ENCODE data around the gene NPPC. TPM values are rescaled to one million over a fixed set of nuclear protein-coding genes. Genes with fewer than 3 reads are reported as not detected.
A peak's percentile ranks its signal among the peaks of the same experiment; 100 is the strongest.
"Not testable (repeated sequence)": the region's sequence is repeated elsewhere in the genome, so short reads cannot be mapped to it uniquely, and the experiment has no call there.

The NPPC gene
- polyA plus RNA-seq, 6 donors from 2014 or later = not detected

GRCh38 chr2:231923010-231923344 lies 3.2 kb downstream of the NPPC start:
- no peaks in the 10 kb centered on the region for H3K9me3 Mint-ChIP-seq

DNA sequence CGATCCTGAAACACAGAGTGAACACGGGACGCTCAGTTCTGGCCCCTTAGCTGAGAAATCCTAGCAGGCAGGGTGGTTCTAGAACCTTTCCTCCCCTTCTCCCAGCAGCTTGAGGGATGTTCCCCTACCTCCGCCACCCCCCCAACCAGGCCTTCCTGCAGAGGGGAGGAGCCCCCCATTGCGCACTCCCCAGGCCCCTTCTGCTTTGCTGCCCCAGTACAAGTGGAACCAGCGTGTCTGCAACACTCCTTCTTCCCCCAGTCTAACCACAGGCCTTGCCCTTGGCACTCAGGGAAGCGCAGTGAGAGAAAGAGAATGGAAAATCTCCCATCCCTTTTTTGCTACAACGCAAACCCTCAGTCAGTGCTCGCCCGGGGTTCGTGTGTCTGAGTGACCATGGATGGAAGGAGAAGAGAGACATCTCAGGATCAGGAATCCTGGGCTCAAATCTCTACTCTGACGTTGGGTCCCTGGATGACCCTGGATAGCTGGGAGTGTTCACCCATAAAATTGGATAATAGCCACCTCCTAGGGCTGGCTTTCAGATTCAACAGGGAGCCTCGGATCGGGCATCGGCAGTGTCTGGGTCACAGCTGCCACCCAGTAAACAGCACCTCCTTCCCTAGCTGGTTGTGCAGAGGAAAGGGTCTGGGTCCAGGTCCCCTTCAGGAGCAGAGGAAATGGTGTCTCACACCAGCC lies 3.7 kb downstream of the NPPC start:
- Mint-ChIP-seq H3K4me1 (peaks cover 9 to 19% (median 11%) of the 10 kb centered on the region in 3 donors), H3K4me3 (peak overlapping the region in 1 of 8 donors; percentile 18), H3K36me3 (no peaks in the 10 kb centered on the region), H3K27ac (peak overlapping the region in 1 of 6 donors; percentile 60), H3K27me3 (peaks cover 24 to 46% (median 33%) of the 10 kb centered on the region in 3 donors), H3K9me3 (no peaks in the 10 kb centered on the region)
- DNase-seq (no peak), ATAC-seq (ENCODE audit: low read depth in 2 of 2) (no peak)

More at GRCh38 chr2:231923010-231923344, 3.2 kb downstream of the NPPC start:
- Mint-ChIP-seq H3K27ac (no peak overlapping the region), H3K4me1 (peaks cover 9 to 21% (median 16%) of the 10 kb centered on the region in 3 donors), H3K36me3 (no peaks in the 10 kb centered on the region), H3K4me3 (no peak overlapping the region), H3K27me3 (peaks cover 24 to 51% (median 39%) of the 10 kb centered on the region in 3 donors)
- DNase-seq = no peak
- no peak for ATAC-seq (ENCODE audit: low read depth in 2 of 2)

- no peak for DNase-seq
- Mint-ChIP-seq H3K27ac (no peak overlapping the region), H3K4me3 (no peak overlapping the region), H3K27me3 (peaks cover 21 to 34% (median 22%) of the 10 kb centered on the region in 3 donors), H3K4me1 (peaks cover 0 to 8% (median 0%) of the 10 kb centered on the region in 3 donors), H3K36me3 (no peaks in the 10 kb centered on the region), H3K9me3 (no peaks in the 10 kb centered on the region)
- ATAC-seq (ENCODE audit: low read depth in 2 of 2) = no peak
Observed at GRCh38 chr2:231920795-231921194, 5.4 kb downstream of the NPPC start.

DNA sequence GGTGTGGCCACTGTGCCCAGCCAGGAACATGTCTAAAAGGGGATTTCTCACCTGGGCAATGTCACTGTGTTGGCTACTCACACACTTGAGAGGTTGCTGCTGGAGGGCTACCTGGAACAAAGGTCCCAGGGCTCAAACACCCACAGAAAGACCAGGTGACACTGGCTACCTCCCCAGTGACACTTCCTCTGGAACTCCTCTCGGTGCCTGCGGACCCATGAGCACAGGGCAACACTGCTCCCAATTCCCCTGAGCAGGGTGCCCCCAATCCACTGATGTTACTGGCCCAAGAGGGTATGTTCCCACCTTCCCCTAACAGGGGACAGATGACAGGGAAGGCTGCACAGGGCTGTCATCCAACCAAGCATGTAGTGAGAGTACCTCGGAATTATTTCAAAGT lies 5.8 kb downstream of the NPPC start:
- ATAC-seq (ENCODE audit: low read depth in 2 of 2) (no peak), DNase-seq (no peak)
- Mint-ChIP-seq H3K9me3 (no peaks in the 10 kb centered on the region), H3K27ac (no peak overlapping the region), H3K4me1 (peaks cover 0 to 8% (median 0%) of the 10 kb centered on the region in 3 donors), H3K4me3 (no peak overlapping the region), H3K27me3 (peaks cover 21 to 34% (median 22%) of the 10 kb centered on the region in 3 donors), H3K36me3 (no peaks in the 10 kb centered on the region)

DNA sequence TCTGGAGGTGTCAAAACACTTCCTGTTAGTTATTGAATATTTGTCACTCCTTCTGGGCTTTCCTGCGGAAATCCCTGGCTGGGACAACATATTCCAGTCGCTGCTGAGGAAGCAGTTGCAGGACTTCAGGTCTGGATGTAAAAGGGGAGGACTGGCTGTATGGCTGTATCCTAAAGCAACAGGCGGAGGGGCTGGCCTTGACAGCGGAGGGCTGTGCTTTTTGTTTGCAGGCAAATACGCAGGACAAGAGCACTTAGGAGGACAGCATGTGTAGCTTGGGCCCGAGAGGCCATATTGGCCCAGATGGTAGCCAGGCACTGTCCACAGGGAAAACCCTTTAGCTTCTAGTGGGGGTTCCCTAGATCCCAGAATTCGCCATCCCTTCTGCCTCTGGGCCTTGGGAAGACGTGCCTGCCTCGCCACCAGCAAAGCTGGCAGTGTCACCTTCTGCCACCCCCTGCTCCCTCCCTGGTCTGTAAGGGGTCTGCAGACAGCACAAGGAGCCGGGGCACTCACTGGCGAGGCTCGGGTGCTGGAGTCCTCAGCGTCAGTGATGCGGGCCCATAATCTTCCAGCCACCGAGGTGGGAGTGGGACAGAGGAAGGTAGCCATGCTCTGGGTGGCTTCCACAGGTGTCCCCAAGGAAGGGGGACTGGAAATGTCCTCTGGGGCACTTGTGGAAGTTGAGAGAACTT lies 6.7 kb downstream of the NPPC start:
- peaks cover 17 to 29% (median 19%) of the 10 kb centered on the region in 3 donors for H3K27me3 Mint-ChIP-seq
- H3K27ac Mint-ChIP-seq = peak overlapping the region in 1 of 6 donors; percentile 86
- ATAC-seq (ENCODE audit: low read depth in 2 of 2) = no peak
- H3K36me3 Mint-ChIP-seq = no peaks in the 10 kb centered on the region
- no peaks in the 10 kb centered on the region for H3K9me3 Mint-ChIP-seq
- no peak overlapping the region for H3K4me3 Mint-ChIP-seq
- no peak for DNase-seq
- peaks cover 0 to 3% (median 0%) of the 10 kb centered on the region in 3 donors for H3K4me1 Mint-ChIP-seq

GRCh38 chr2:231918501-231919330 lies 7.5 kb downstream of the NPPC start:
- Mint-ChIP-seq H3K4me1 (no peaks in the 10 kb centered on the region), H3K36me3 (no peaks in the 10 kb centered on the region), H3K27ac (no peak overlapping the region), H3K27me3 (peaks cover 17 to 21% (median 17%) of the 10 kb centered on the region in 3 donors), H3K9me3 (no peaks in the 10 kb centered on the region), H3K4me3 (no peak overlapping the region)
- DNase-seq (no peak), ATAC-seq (ENCODE audit: low read depth in 2 of 2) (no peak)

- ATAC-seq (ENCODE audit: low read depth in 2 of 2) = no peak
- no peaks in the 10 kb centered on the region for H3K4me1 Mint-ChIP-seq
Observed at GRCh38 chr2:231917280-231918066, 8.7 kb downstream of the NPPC start.

DNA sequence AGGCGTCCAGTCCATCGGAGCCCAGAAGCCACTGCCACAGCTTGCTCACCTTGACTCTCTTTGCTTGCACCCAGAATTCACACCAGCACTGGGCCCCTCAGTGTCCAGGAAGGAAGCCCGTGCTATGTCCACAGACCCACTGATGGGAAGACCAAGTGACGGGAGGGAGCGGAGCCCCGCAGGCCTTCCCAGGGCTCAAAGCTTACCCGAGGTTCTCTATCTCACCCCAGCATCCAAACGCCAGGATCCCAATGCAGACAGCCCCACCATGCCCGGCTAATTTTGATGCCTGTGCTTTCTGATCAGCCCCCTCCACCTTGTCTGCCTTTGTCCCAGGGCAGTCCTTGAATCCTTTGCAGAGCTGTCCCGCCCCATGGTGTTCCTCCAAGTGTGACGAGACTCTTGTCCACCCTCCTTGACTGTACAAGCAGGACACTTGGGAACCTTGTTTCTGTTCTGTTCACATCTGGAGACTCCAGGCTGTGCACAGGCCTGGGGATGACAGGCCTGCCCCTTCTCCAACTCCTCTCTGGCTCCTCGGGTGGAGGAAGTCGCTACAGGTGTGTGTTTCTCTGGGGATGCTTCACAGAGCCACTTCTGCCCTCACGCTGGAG lies 12.0 kb downstream of the NPPC start:
- Mint-ChIP-seq H3K27ac (peak overlapping the region in 1 of 6 donors; percentile 22), H3K9me3 (no peaks in the 10 kb centered on the region), H3K27me3 (peaks cover 8 to 11% (median 8%) of the 10 kb centered on the region in 3 donors), H3K4me3 (no peak overlapping the region), H3K36me3 (no peaks in the 10 kb centered on the region), H3K4me1 (peaks cover 4 to 16% (median 7%) of the 10 kb centered on the region in 3 donors)
- ATAC-seq (ENCODE audit: low read depth in 2 of 2) (no peak), DNase-seq (no peak)

More at GRCh38 chr2:231917280-231918066, 8.7 kb downstream of the NPPC start:
- Mint-ChIP-seq H3K36me3 (no peaks in the 10 kb centered on the region), H3K4me3 (peak overlapping the region in 1 of 8 donors; percentile 1), H3K27ac (peak overlapping the region in 1 of 6 donors; percentile 74), H3K9me3 (no peaks in the 10 kb centered on the region), H3K27me3 (peaks cover 10 to 13% (median 12%) of the 10 kb centered on the region in 3 donors)
- no peak for DNase-seq

DNA sequence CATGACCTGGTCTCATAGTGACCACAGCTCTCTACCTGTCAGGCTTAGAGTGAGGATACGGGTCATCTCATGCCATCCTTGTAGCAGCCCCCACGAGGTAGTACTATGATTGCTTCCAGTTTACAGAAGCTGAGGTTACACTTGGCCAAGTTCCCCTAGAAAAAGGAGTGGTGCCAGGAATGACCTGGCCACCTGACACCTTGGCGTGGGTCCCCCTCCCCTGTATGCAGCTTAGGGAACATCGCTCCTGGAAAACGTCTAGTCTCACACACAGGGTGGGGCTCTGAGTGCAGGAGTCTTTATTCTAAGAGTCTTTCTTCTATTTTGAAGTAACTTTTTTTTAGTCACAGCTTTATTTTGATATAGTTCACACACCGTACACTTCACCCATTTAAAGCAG lies 14.8 kb downstream of the NPPC start:
- Mint-ChIP-seq H3K4me3 (no peak overlapping the region), H3K36me3 (no peaks in the 10 kb centered on the region), H3K4me1 (peaks cover 4 to 16% (median 7%) of the 10 kb centered on the region in 3 donors), H3K9me3 (no peaks in the 10 kb centered on the region), H3K27me3 (peaks cover 0 to 8% (median 5%) of the 10 kb centered on the region in 3 donors), H3K27ac (no peak overlapping the region)
- DNase-seq = no peak
- ATAC-seq (ENCODE audit: low read depth in 2 of 2) = no peak

- Mint-ChIP-seq H3K27me3 (peaks cover 0 to 8% (median 5%) of the 10 kb centered on the region in 3 donors), H3K4me1 (peaks cover 4 to 16% (median 7%) of the 10 kb centered on the region in 3 donors), H3K4me3 (no peak overlapping the region), H3K27ac (no peak overlapping the region), H3K36me3 (no peaks in the 10 kb centered on the region), H3K9me3 (no peaks in the 10 kb centered on the region)
- ATAC-seq (ENCODE audit: low read depth in 2 of 2) (peak in 1 of 2 donors; percentile 47), DNase-seq (no peak)
Observed at GRCh38 chr2:231910771-231911170, 15.4 kb downstream of the NPPC start.

DNA sequence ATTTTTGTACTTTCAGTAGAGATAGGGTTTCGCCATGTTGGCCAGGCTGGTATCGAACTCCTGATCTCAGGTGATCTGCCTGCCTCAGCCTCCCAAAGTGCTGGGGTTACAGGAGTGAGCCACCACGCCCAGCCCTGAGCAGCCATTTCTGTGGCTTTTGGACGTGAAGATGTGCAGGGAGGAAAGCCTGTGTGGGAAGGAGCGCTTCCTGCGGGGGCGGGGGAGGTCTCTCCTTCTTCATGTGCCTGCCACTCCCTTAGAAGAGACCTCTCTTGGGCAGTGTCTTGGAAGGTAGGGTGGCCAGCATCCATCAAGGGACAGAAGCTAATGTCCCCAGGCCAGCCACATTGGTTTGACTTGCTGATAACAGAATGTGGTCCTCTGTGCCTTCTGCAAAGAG lies 16.0 kb downstream of the NPPC start:
- H3K4me1 Mint-ChIP-seq = peaks cover 4 to 16% (median 7%) of the 10 kb centered on the region in 3 donors
- DNase-seq; H3K9me3 Mint-ChIP-seq; H3K27me3 Mint-ChIP-seq; H3K36me3 Mint-ChIP-seq; ATAC-seq (ENCODE audit: low read depth in 2 of 2): not testable (repeated sequence)
- peak overlapping the region in 1 of 8 donors; percentile 25 for H3K4me3 Mint-ChIP-seq
- H3K27ac Mint-ChIP-seq = peak overlapping the region in 2 of 6 donors; percentile 70 to 75

DNA sequence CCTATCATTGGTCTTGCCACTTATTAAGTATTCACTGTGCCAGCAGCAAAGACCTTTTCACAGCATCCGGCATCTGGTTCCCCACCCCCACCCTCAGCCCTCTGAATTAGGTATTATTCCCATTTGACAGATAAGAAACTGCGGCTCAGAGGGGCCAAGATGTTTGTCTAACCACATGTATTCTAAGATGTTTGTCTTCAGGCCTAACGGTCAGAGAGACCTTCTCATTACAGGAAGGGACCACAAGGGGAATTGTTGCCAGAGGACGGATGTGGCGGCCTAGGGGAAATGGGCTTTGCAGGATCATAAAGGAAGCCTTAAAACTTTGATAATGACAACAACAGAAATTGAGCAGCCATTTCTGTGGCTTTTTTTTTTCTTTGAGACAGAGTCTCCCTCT lies 16.6 kb downstream of the NPPC start:
- DNase-seq = no peak
- Mint-ChIP-seq H3K9me3 (no peaks in the 10 kb centered on the region), H3K27me3 (peaks cover 0 to 7% (median 5%) of the 10 kb centered on the region in 3 donors), H3K27ac (peak overlapping the region in 2 of 6 donors; percentile 57 to 75), H3K36me3 (no peaks in the 10 kb centered on the region), H3K4me1 (peaks cover 4 to 16% (median 7%) of the 10 kb centered on the region in 3 donors), H3K4me3 (no peak overlapping the region)
- no peak for ATAC-seq (ENCODE audit: low read depth in 2 of 2)

All from naive B cell (primary cell).